Neural crest cell (in vitro differentiated cells): ENCODE measurements around the gene CPNE1. TPM values are rescaled to one million over a fixed set of nuclear protein-coding genes. Genes with fewer than 3 reads are reported as not detected.

Experiments used
- DNase-seq: peaks from one replicate; pipeline ENCODE4 v3.0.0; 2021; ENCODE audit warnings: low read depth, mixed read lengths, low spot score
- H3K27ac Mint-ChIP-seq: one replicate; pipeline ENCODE4 v1.8.0; 2021; ENCODE audit warnings: mild to moderate bottlenecking, mixed read lengths; ENCODE audit not compliant: unreplicated experiment
- H3K27me3 Mint-ChIP-seq: 2 replicates; pipeline ENCODE4 v1.8.0; 2021; ENCODE audit warnings: low read depth, mild to moderate bottlenecking, mixed read lengths
- H3K36me3 Mint-ChIP-seq: 2 replicates; pipeline ENCODE4 v1.8.0; 2021; ENCODE audit warnings: low read depth, mild to moderate bottlenecking, mixed read lengths
- H3K4me1 Mint-ChIP-seq: 2 replicates; pipeline ENCODE4 v1.8.0; 2021; ENCODE audit warnings: mixed read lengths
- H3K4me3 Mint-ChIP-seq: one replicate; pipeline ENCODE4 v1.8.0; 2021; ENCODE audit warnings: mild to moderate bottlenecking, mixed read lengths
- H3K9me3 Mint-ChIP-seq: 2 replicates; pipeline ENCODE4 v1.8.0; 2021; ENCODE audit warnings: mixed read lengths
- total RNA-seq: library from RNA; stranded (reverse); gene quantifications from 2 replicates; pipeline ENCODE4 v1.2.1, GENCODE V29; 2021
- TF ChIP-seq, protein P1 (sequence below): fragments of 200-600 bp; sonication (generic); conservative IDR thresholded peaks from 2 replicates; pipeline ENCODE4 v1.5.0; 2021; ENCODE audit warnings: antibody characterized with exemption, mild to moderate bottlenecking

CPNE1 gene
- total RNA-seq, 1 donor from 2014 or later, result 236 TPM

DNA sequence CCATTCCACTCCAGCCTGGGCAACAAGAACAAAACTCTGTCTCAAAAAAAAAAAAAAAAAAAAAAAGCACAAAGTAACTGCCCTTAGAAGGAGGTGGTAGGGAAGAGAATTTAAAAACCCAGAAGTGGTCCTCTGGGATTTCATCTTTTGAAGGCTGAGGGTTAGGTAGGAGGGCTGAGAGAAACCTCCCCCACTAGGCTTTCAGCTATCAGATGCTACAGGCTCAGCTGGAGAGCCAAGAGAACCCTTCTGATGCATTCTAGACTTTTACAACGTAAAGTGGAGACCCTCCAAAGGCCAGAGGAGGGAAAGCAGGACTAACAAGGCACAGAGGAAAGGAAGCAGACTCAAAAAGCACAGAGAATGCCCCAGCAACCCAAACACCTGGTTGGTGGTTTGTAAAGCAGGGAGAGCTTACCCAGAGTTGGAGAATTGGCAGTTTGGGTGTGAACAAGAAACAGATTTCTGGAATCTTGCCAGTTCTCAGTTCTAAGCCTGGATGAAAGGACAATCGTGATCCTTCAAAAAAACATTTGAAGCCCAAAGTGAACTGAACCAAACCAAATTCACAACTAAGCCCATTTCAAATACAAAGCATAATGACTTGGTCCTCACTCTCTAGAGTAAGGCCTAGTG, 72.2 kb downstream of the CPNE1 start:
- H3K4me1 Mint-ChIP-seq, result no peaks in the 10 kb centered on the region
- DNase-seq, result no peak
- H3K36me3 Mint-ChIP-seq, result no peaks in the 10 kb centered on the region
- peaks cover 15% of the 10 kb centered on the region for H3K27me3 Mint-ChIP-seq
- TF ChIP-seq, protein P1, sequence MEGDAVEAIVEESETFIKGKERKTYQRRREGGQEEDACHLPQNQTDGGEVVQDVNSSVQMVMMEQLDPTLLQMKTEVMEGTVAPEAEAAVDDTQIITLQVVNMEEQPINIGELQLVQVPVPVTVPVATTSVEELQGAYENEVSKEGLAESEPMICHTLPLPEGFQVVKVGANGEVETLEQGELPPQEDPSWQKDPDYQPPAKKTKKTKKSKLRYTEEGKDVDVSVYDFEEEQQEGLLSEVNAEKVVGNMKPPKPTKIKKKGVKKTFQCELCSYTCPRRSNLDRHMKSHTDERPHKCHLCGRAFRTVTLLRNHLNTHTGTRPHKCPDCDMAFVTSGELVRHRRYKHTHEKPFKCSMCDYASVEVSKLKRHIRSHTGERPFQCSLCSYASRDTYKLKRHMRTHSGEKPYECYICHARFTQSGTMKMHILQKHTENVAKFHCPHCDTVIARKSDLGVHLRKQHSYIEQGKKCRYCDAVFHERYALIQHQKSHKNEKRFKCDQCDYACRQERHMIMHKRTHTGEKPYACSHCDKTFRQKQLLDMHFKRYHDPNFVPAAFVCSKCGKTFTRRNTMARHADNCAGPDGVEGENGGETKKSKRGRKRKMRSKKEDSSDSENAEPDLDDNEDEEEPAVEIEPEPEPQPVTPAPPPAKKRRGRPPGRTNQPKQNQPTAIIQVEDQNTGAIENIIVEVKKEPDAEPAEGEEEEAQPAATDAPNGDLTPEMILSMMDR, result no peak
- H3K9me3 Mint-ChIP-seq, result no peaks in the 10 kb centered on the region
- H3K27ac Mint-ChIP-seq, result no peak overlapping the region
- H3K4me3 Mint-ChIP-seq, result no peak overlapping the region

DNA sequence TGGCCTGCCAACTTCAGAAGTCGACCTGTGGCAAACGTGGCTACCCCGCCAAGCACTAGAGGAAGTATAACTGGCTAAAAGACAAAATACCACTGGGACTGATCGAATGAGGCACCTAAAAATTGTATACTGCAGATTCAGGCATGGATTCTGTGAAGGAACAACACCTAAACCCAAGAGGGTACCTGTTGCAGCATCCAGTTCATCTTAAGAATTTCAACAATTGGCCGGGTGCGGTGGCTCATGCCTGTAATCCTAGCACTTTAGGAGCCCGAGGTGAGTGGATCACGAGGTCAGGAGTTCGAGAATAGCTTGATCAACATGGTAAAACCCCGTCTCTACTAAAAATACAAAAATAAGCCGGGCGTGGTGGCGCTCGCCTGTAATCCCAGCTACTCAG, 76.3 kb downstream of the CPNE1 start:
- Mint-ChIP-seq H3K9me3 (no peaks in the 10 kb centered on the region), H3K4me1 (no peaks in the 10 kb centered on the region), H3K27ac (no peak overlapping the region), H3K27me3 (no peaks in the 10 kb centered on the region), H3K4me3 (no peak overlapping the region), H3K36me3 (no peaks in the 10 kb centered on the region)
- TF ChIP-seq, protein P1, result no peak
- no peak for DNase-seq

DNA sequence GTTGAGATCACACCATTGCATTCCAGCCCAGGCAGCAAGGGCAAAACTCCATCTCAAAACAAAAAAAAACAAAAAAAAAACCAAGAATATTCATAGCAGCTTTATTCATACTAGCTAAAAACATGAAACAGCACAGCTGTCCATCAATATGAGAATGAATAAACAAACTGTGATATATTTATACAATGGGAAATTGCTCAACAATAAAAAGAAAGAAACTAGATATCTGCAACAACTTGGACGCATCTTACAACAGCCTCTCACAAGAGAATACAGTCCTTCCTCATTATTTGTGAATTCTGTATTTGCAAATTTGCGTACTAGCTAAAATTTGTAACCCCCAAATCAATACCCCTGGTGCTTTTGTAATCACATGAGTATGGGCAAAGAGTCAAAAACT, 77.3 kb downstream of the CPNE1 start:
- no peaks in the 10 kb centered on the region for H3K9me3 Mint-ChIP-seq
- H3K36me3 Mint-ChIP-seq, result no peaks in the 10 kb centered on the region
- TF ChIP-seq, protein P1, result no peak
- no peak overlapping the region for H3K27ac Mint-ChIP-seq
- no peaks in the 10 kb centered on the region for H3K4me1 Mint-ChIP-seq
- no peak for DNase-seq
- no peak overlapping the region for H3K4me3 Mint-ChIP-seq
- H3K27me3 Mint-ChIP-seq, result no peaks in the 10 kb centered on the region

DNA sequence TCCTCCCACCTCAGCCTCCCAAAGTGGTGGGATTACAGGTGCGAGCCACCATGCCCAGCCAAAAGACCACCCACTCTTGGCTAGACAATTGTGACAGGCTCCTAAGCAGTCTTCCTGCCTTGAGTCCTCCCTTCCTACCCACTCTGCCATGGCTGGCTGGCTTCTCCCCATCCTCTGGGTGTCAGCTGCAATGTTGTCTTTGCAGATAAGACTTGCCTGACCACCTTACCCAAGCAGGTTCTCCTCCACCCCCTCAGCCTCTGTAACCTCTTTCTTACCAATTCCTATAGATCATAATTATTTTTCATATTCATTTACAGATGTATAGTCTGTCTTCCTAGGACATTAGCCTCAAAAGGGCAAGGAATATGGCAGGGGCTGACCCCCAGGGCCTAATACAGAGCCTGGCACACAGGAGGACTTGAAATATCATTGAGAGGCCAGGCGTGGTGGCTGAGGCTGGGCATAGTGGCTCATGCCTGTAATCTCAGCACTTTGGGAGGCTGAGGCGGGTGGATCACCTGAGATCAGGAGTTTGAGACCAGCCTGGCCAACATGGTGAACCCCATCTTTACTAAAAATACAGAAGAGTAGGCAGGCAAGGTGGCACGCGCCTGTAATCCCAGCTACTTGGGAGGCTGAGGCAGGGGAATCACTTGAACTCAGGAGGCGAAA, 77.8 kb downstream of the CPNE1 start:
- Mint-ChIP-seq H3K4me1 (no peaks in the 10 kb centered on the region), H3K9me3 (no peaks in the 10 kb centered on the region), H3K4me3 (no peak overlapping the region), H3K36me3 (no peaks in the 10 kb centered on the region), H3K27ac (no peak overlapping the region), H3K27me3 (no peaks in the 10 kb centered on the region)
- TF ChIP-seq, protein P1, result no peak
- no peak for DNase-seq

DNA sequence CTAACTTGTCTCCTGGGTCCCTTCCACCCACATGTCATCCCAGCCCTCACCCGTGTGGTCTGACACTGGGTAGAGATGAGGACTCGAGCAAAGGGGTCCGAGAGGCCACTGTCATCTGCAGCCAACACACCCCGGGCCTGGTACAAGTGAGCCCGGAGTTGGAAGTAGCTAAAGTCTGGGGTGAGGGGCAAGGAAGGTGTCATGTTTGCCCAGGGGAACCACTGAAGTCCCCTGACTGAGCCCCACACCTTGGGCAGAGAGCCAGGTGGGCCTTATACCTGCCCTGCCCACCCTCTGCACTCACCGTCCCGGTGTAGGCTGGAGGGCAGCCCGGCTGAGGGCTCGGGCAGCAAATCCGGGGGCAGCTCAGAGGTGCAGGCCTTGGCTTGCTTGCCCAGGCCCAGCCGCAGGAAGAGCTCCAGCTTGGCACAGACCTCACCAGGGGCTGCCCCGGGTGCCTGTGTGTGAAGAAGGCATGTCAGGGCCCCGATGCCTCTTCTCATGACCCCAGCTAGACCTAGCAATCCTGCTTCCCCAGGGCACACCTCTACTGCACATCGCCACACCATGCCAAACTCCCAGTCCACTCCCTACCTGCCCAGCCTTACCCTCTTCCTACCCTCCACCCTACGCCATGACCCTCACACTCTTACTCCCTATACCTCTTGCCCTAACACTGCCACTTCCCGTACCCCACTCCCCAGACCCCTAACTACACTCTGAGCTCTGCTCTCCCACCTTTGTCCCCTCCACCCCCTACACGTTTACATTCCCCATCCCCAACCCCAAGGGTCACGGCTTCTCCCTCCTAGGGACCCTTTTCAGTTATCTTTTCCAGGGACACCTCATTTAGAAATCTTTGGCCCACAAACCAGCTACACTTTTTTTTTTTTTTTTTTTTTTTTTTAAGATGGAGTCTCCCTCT, 80.8 kb downstream of the CPNE1 start:
- Mint-ChIP-seq H3K27me3 (no peaks in the 10 kb centered on the region), H3K4me3 (no peak overlapping the region), H3K36me3 (no peaks in the 10 kb centered on the region), H3K4me1 (no peaks in the 10 kb centered on the region), H3K27ac (no peak overlapping the region), H3K9me3 (no peaks in the 10 kb centered on the region)
- DNase-seq, result no peak
- TF ChIP-seq, protein P1, result no peak
